NCI-H345 (cell line): ENCODE results near the gene MMP25.
A peak's percentile ranks its signal among the peaks of the same experiment; 100 is the strongest.
"Not testable (repeated sequence)": the region's sequence is repeated elsewhere in the genome, so short reads cannot be mapped to it uniquely, and the experiment has no call there.

ENCODE experiments used
- DNase-seq: peaks from one replicate; lab custom pipeline; 2025; lab: John Stamatoyannopoulos, UW

MMP25 gene

DNA sequence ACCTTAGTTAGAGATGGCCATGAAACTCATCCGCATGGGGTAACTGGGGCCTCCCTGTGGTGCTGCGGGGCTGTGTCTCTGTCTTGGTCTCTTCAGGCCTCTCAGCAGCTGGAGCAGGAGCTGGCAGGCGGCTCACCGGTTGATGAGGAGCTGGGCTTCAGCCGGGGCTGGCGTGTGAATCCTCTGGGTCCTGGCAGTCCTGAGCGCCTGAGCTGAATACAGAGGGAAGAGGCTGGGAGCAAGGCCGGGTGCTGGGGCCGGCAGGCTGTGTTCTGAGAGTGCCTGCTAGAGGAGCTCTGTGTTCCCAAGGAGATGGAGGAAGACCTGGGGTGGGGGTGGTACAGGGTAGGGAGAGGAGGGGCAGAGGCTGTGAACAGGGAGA lies 9.4 kb downstream of the MMP25 start:
- not testable (repeated sequence) for DNase-seq

DNA sequence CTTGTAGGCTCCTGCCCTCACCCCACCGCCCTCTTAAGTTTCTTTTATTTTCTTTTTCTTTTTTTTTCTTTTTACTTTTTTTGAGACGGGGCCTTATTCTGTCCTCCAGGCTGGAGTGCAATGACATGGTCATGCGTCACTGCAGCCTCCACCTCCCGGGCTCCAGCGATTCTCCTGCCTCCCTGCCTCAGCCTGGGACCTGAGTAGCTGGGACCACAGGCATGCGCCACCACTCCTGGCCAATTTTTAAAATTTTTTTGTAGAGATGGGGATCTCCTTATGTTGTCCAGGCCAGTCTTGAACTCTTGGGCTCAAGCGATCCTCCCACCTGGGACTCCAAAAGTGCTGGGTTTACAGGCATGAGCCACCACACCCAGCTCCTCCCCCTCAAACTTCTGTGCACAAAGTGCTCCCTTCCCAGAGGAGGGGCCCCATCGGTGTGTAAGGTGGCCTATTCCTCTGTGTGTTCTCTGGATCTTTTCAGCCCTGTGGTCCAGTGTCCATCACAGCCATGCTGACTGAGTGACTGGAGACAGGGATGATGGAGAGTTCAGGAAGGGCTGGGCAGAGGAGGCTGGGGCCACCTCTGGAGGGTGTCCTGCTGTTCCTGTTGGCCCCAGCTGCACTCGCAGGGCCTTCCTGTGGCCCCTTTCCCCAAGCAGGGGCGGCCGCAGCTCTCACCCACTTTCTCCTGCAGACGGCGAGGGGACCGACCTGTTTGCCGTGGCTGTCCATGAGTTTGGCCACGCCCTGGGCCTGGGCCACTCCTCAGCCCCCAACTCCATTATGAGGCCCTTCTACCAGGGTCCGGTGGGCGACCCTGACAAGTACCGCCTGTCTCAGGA lies 10.2 kb downstream of the MMP25 start:
- no peak for DNase-seq

DNA sequence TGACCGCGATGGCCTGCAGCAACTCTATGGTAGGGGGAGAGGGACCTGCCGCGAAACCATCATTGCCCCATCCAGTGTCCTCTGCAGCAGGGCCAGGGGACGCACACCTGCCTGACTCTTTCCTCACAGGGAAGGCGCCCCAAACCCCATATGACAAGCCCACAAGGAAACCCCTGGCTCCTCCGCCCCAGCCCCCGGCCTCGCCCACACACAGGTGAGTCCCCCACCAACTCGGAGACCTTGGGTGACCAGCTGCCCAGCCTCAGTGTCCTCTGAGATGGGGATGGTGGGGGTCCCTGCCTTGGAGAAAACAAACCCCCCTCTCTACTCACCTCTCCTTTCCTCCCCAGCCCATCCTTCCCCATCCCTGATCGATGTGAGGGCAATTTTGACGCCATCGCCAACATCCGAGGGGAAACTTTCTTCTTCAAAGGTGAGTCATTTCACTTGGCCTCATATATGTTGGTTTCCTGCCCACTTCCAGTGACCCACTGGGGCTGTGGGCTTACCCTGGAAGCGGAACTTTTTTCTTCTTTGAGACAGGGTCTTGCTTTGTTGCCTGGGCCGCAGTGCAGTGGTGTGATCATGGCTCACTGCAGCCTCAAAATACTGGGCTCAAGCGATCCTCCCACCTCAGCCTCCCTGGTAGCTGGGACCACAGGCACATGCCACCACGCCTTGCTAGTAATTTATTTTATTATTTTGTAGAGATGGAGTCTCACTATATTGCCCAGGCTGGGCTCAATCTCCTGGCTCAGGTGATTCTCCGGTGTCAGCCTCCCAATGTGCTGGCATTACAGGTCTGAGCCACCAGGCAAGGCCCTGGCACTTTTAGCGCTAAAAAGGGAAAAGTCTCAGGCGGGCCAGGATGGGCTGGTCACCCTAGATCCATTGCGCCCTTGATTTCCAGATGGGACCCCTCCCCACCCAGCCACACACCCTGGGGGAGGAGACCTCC lies 11.1 kb downstream of the MMP25 start:
- no peak for DNase-seq

DNA sequence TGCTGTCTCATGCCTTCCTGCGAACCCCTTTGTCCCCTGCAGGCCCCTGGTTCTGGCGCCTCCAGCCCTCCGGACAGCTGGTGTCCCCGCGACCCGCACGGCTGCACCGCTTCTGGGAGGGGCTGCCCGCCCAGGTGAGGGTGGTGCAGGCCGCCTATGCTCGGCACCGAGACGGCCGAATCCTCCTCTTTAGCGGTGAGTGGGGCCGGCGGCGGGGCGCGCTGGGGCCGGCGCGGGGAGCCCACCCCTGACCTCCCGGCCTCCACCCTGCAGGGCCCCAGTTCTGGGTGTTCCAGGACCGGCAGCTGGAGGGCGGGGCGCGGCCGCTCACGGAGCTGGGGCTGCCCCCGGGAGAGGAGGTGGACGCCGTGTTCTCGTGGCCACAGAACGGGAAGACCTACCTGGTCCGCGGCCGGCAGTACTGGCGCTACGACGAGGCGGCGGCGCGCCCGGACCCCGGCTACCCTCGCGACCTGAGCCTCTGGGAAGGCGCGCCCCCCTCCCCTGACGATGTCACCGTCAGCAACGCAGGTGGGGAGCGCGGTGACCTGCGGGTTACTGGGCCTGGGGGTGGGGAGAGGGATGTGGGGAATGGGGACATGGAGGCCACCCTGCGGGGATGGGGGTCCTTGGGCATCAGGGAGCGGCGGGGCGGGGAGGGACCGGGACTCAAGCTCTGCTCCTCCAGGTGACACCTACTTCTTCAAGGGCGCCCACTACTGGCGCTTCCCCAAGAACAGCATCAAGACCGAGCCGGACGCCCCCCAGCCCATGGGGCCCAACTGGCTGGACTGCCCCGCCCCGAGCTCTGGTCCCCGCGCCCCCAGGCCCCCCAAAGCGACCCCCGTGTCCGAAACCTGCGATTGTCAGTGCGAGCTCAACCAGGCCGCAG lies 12.0 kb downstream of the MMP25 start:
- peak; percentile 30 for DNase-seq

DNA sequence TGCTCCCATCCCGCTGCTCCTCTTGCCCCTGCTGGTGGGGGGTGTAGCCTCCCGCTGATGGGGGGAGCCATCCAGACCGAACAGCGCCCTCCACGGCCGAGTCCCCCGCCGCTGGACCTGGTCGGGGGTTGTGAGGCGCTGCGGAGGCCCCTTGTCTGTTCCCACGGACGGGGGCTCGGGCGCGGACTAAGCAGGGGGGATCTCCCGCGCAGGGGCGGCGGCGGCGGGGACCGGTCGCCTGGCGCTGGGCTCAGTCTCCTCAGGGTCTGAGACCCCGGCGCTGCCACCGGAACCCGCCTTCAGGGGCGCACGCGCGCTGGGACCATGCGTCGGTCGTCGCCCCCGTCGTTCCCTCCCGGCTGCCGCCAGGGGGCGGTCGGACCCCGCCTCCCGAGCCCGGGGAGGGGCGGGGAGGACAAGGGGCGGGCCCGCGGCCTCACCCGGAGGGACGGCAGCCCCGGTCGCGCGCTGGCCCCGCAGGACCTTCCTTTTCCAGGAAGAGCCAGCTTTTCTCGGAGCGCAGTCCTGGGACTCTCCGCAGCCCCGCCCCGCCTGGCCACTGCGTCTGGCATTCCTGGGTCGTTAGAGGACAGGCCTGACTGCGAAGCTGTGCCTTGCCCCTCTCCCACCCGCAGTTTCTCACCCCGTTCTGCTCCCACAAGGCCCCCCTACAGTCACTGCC lies 12.8 kb downstream of the MMP25 start:
- peak; percentile 84 for DNase-seq

DNA sequence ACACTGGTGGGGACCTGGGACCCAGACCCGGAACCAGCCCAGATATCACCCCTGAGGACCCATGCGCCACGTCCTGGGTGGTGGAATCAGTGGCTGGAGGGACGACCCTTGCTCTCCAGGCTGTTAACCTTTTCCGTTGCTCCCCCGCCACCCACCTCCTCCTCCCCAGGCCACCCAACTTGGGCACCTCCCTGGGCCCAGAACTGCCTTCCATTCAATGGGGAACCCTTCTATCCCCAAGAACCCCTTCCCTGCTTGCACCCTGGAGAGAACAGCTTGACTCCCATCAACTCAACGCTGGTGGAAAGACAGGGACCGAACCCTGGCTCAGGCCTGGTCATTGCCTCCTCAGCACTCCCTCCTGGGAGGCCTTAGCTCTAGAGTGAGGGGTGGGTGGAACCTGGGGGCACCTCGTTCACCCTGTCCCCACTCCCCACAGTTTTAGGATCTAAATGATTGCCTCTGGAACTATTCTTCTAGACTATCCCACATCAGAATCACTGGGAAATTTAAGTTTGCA lies 13.4 kb downstream of the MMP25 start:
- DNase-seq: no peak

GRCh38 chr16:3060339-3061127 lies 14.2 kb downstream of the MMP25 start:
- DNase-seq: no peak

DNA sequence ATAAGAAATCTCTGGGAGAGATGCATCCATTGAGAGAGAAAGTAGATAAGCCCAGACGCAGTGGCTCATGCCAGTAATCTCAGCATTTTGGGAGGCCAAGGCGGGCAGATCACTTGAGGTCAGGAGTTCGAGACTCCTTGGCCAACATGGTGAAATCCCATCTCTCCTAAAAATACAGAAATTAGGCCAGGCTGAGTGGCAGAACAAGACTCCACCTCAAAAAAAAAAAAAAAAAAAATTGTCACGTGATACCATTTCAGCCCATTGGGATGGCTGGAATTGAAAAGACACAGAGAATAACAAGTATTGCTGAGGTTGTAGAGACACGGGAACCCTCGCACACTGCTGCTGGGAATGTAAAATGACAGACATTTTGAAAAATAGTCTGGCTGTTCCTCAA lies 16.2 kb downstream of the MMP25 start:
- no peak for DNase-seq

GRCh38 chr16:3063625-3064386 lies 17.4 kb downstream of the MMP25 start:
- no peak for DNase-seq

DNA sequence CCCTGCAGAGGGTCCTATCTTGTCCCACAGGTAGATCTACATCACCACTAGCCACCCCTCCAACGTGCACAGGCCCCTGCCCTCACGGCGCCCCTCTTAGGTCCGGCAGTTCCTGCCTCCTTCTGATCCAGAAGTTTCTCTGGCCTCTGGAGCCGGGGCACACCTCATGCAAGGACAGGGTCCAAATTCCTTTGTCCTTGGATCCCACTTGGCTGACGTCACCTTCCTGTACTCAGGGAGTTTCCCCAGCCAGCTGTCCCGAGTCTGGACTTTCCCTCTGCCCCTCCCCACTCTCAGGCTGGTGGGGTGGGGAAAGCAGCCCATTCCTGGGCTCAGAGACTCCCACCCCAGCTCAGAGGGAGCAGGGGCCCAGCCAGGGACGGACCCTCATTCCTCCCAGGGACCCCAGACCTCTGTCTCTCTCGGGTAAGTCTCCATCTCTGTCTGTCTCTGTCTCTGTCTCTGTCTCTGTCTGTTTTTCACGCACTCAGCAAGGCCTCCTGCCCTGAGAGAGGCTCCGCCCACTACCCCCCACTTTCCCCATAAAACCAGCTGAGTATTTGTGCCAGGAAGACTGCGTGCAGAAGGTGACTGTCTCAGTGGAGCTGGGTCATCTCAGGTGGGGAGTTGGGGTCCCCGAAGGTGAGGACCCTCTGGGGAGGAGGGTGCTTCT lies 18.8 kb downstream of the MMP25 start, which contains the start of gene IL32:
Gene IL32, plus strand, starts transcription at position 572 of the 673 bp plus-strand sequence. CDS start 172 bp downstream, outside the sequence.
- DNase-seq: no peak

GRCh38 chr16:3065742-3066439 lies 19.5 kb downstream of the MMP25 start:
- DNase-seq: no peak

DNA sequence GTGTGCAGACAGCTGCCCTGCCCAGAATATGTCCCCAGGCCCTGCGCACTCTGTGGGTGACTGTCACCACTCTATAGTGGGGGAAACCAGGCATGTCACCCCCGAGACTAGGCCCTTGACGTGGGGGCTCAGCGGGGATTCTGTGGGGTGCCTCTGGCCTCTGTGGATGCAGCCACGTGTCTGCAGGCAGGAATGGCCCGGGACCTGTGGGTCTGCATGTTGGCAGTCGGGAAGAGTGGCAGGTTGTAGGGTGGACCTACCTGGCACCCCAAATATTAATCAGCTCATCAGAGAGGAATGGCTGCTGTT lies 20.0 kb downstream of the MMP25 start:
- no peak for DNase-seq

- DNase-seq: no peak
These were observed 22.1 kb downstream of the MMP25 start for GRCh38 chr16:3068487-3068886.

GRCh38 chr16:3069146-3069545 lies 22.8 kb downstream of the MMP25 start:
- not testable (repeated sequence) for DNase-seq

DNA sequence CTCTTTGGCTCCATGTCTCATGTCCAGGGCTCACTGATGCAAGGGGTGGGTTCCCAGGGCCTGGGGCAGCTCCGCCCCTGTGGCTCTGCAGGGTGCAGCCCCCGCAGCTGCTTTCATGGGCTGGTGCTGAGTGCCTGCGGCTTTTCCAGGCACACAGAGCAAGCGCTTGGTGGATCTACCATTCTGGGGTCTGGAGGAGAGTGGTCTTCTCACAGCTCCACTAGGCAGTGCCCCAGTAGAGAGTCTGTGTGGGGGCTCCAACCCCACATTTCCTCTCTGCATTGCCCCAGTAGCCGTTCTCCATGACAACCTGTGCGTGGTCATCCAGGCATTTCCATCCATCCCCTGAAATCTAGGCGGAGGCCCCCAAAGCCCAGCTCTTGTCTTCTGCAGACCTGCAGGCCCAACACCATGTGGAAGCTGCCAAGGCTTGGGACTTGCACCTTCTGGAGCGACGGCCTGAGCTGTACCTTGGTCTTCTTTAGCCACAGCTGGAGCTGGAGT lies 24.3 kb downstream of the MMP25 start:
- no peak for DNase-seq

DNA sequence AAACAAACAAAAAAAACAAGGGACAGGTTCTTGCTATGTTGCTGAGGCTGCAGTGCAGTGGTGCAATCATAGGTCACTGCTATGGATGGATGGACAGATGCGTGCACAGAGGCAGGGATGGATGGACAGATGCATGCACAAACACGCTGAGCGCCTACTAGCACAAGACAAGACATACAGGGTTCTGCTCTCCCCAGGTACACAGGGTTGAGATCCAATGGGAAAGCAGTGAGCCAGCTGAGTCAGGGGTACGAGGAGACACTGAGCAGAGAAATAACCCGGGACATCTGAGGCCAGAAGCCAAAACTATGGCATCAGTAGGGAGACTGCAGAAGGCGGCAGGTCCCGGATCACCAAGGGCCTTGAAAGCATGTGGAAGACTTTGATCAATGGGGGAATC lies 25.3 kb downstream of the MMP25 start:
- no peak for DNase-seq

DNA sequence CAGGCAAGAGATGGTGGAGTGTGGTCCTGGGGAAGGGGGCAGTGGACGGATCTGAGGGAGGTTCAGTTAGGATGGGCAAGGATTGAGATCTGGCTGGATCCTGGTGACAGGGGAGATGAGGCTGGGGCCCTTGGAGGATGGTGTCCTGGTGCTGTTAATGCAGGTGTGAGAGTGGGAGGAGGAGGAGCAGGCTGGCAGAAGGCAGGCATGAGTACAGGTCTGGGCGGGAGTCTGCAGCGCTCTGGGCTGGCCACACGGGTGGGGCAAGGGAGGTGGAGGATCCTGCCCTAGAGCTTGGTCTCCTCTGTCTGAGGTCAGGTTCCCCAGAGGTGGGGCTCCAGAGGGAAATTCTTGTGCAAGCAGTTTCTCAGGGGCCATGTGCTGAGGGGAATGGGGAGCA lies 25.8 kb downstream of the MMP25 start:
- DNase-seq: not testable (repeated sequence)
